GM19025 (cell line): ENCODE measurements around the gene FAU.

Source experiments
- ATAC-seq: cut with Tn5 transposase; IDR thresholded peaks from one replicate; pipeline ENCODE4 v1.9.1; 2021; ENCODE audit warnings: mild to moderate bottlenecking, low read depth, moderate library complexity; ENCODE audit not compliant: unreplicated experiment

Gene FAU

GRCh38 chr11:65083834-65084597 is 37.9 kb downstream of the FAU start, which contains the start of the genes CDCA5 and ZFPL1:
Gene CDCA5 (minus strand): TSS chr11:65084040. CDS start chr11:65083978, 62 bp downstream.
Gene ZFPL1 (plus strand): TSS chr11:65084222. CDS start chr11:65084699, 477 bp downstream.
- ATAC-seq = peak; percentile 79

GRCh38 chr11:65083134-65083833 is 38.6 kb downstream of the FAU start:
- no peak for ATAC-seq

GRCh38 chr11:65078786-65079342 is 43.1 kb downstream of the FAU start:
- ATAC-seq = no peak

GRCh38 chr11:65078151-65078550 is 43.8 kb downstream of the FAU start:
- ATAC-seq = peak; percentile 55

GRCh38 chr11:65077451-65077850 is 44.5 kb downstream of the FAU start:
- ATAC-seq = no peak

- no peak for ATAC-seq
Measured at GRCh38 chr11:65072631-65072966, 49.3 kb downstream of the FAU start.

GRCh38 chr11:65071907-65072630 is 49.9 kb downstream of the FAU start:
- no peak for ATAC-seq
